ENCODE measurements around the gene HTR5A.
A peak's percentile ranks its signal among the peaks of the same experiment; 100 is the strongest.

HTR5A gene

GRCh38 chr7:155073922-155074321 lies 3.8 kb downstream of the HTR5A start:
- FAIRE-seq, result no peak
- TF ChIP-seq SPI1 (IDR thresholded peaks at IDR 0.05; ENCODE audit: low read depth, low read length) (no peak), POLR2A (IDR thresholded peaks at IDR 0.05; ENCODE audit: low read depth, low read length) (no peak), TAF1 (IDR thresholded peaks at IDR 0.05; ENCODE audit: low read depth, low read length) (no peak), PAX5 (IDR thresholded peaks at IDR 0.05; ENCODE audit: insufficient read depth, low read length, severe bottlenecking) (no peak), POLR2AphosphoS5 (IDR thresholded peaks at IDR 0.05; ENCODE audit: low read depth, low read length) (no peak), POU2F2 (IDR thresholded peaks at IDR 0.05; ENCODE audit: low read depth, low read length) (no peak)

GRCh38 chr7:155084021-155084420 lies 13.9 kb downstream of the HTR5A start:
- TF ChIP-seq POLR2AphosphoS5 (IDR thresholded peaks at IDR 0.05; ENCODE audit: low read depth, low read length), result no peak
- no peak for TF ChIP-seq PAX5 (IDR thresholded peaks at IDR 0.05; ENCODE audit: insufficient read depth, low read length, severe bottlenecking)
- TF ChIP-seq TAF1 (IDR thresholded peaks at IDR 0.05; ENCODE audit: low read depth, low read length), result no peak
- no peak for TF ChIP-seq POU2F2 (IDR thresholded peaks at IDR 0.05; ENCODE audit: low read depth, low read length)
- TF ChIP-seq SPI1 (IDR thresholded peaks at IDR 0.05; ENCODE audit: low read depth, low read length), result no peak
- no peak for TF ChIP-seq POLR2A (IDR thresholded peaks at IDR 0.05; ENCODE audit: low read depth, low read length)
- DNase-seq (ENCODE audit: insufficient read length, low spot score) (no peak), FAIRE-seq (no peak)

More at GRCh38 chr7:155073922-155074321, 3.8 kb downstream of the HTR5A start:
- DNase-seq (ENCODE audit: insufficient read length, low spot score), result no peak

- no peak for TF ChIP-seq POLR2A (IDR thresholded peaks at IDR 0.05; ENCODE audit: low read depth, low read length)
- FAIRE-seq, result no peak
- no peak for DNase-seq (ENCODE audit: insufficient read length, low spot score)
Observed at GRCh38 chr7:155084969-155085368, 14.8 kb downstream of the HTR5A start.

GRCh38 chr7:155090684-155091083 lies 20.6 kb downstream of the HTR5A start:
- DNase-seq (ENCODE audit: insufficient read length, low spot score) (no peak), FAIRE-seq (peak; percentile 48)
- no peak for TF ChIP-seq SPI1 (IDR thresholded peaks at IDR 0.05; ENCODE audit: low read depth, low read length)
- no peak for TF ChIP-seq POLR2AphosphoS5 (IDR thresholded peaks at IDR 0.05; ENCODE audit: low read depth, low read length)
- no peak for TF ChIP-seq POLR2A (IDR thresholded peaks at IDR 0.05; ENCODE audit: low read depth, low read length)
- no peak for TF ChIP-seq TAF1 (IDR thresholded peaks at IDR 0.05; ENCODE audit: low read depth, low read length)
- no peak for TF ChIP-seq POU2F2 (IDR thresholded peaks at IDR 0.05; ENCODE audit: low read depth, low read length)
- no peak for TF ChIP-seq PAX5 (IDR thresholded peaks at IDR 0.05; ENCODE audit: insufficient read depth, low read length, severe bottlenecking)

GRCh38 chr7:155093596-155093995 lies 23.5 kb downstream of the HTR5A start:
- TF ChIP-seq TAF1 (IDR thresholded peaks at IDR 0.05; ENCODE audit: low read depth, low read length) (no peak), POLR2A (IDR thresholded peaks at IDR 0.05; ENCODE audit: low read depth, low read length) (no peak), POLR2AphosphoS5 (IDR thresholded peaks at IDR 0.05; ENCODE audit: low read depth, low read length) (no peak), PAX5 (IDR thresholded peaks at IDR 0.05; ENCODE audit: insufficient read depth, low read length, severe bottlenecking) (no peak), SPI1 (IDR thresholded peaks at IDR 0.05; ENCODE audit: low read depth, low read length) (no peak), POU2F2 (IDR thresholded peaks at IDR 0.05; ENCODE audit: low read depth, low read length) (no peak)
- DNase-seq (ENCODE audit: insufficient read length, low spot score) (no peak), FAIRE-seq (no peak)

GRCh38 chr7:155094636-155095135 lies 24.6 kb downstream of the HTR5A start:
- no peak for TF ChIP-seq PAX5 (IDR thresholded peaks at IDR 0.05; ENCODE audit: insufficient read depth, low read length, severe bottlenecking)
- TF ChIP-seq SPI1 (IDR thresholded peaks at IDR 0.05; ENCODE audit: low read depth, low read length), result no peak
- TF ChIP-seq POLR2A (IDR thresholded peaks at IDR 0.05; ENCODE audit: low read depth, low read length), result no peak
- no peak for TF ChIP-seq POU2F2 (IDR thresholded peaks at IDR 0.05; ENCODE audit: low read depth, low read length)
- TF ChIP-seq TAF1 (IDR thresholded peaks at IDR 0.05; ENCODE audit: low read depth, low read length), result no peak
- no peak for TF ChIP-seq POLR2AphosphoS5 (IDR thresholded peaks at IDR 0.05; ENCODE audit: low read depth, low read length)
- FAIRE-seq (no peak), DNase-seq (ENCODE audit: insufficient read length, low spot score) (no peak)

- no peak for FAIRE-seq
- no peak for TF ChIP-seq POLR2AphosphoS5 (IDR thresholded peaks at IDR 0.05; ENCODE audit: low read depth, low read length)
- no peak for TF ChIP-seq SPI1 (IDR thresholded peaks at IDR 0.05; ENCODE audit: low read depth, low read length)
- TF ChIP-seq POU2F2 (IDR thresholded peaks at IDR 0.05; ENCODE audit: low read depth, low read length), result no peak
- TF ChIP-seq TAF1 (IDR thresholded peaks at IDR 0.05; ENCODE audit: low read depth, low read length), result no peak
- no peak for TF ChIP-seq POLR2A (IDR thresholded peaks at IDR 0.05; ENCODE audit: low read depth, low read length)
- no peak for TF ChIP-seq PAX5 (IDR thresholded peaks at IDR 0.05; ENCODE audit: insufficient read depth, low read length, severe bottlenecking)
Observed at GRCh38 chr7:155097338-155097737, 27.2 kb downstream of the HTR5A start.

GRCh38 chr7:155103839-155104238 lies 33.7 kb downstream of the HTR5A start:
- no peak for DNase-seq (ENCODE audit: insufficient read length, low spot score)
- TF ChIP-seq POU2F2 (IDR thresholded peaks at IDR 0.05; ENCODE audit: low read depth, low read length), result no peak
- TF ChIP-seq TAF1 (IDR thresholded peaks at IDR 0.05; ENCODE audit: low read depth, low read length), result no peak
- no peak for TF ChIP-seq SPI1 (IDR thresholded peaks at IDR 0.05; ENCODE audit: low read depth, low read length)
- no peak for TF ChIP-seq PAX5 (IDR thresholded peaks at IDR 0.05; ENCODE audit: insufficient read depth, low read length, severe bottlenecking)
- no peak for TF ChIP-seq POLR2AphosphoS5 (IDR thresholded peaks at IDR 0.05; ENCODE audit: low read depth, low read length)
- no peak for TF ChIP-seq POLR2A (IDR thresholded peaks at IDR 0.05; ENCODE audit: low read depth, low read length)
- FAIRE-seq, result no peak

More at GRCh38 chr7:155097338-155097737, 27.2 kb downstream of the HTR5A start:
- no peak for DNase-seq (ENCODE audit: insufficient read length, low spot score)

GRCh38 chr7:155104913-155105312 lies 34.8 kb downstream of the HTR5A start:
- no peak for FAIRE-seq
- DNase-seq (ENCODE audit: insufficient read length, low spot score), result no peak
- TF ChIP-seq PAX5 (IDR thresholded peaks at IDR 0.05; ENCODE audit: insufficient read depth, low read length, severe bottlenecking), result no peak
- TF ChIP-seq POLR2AphosphoS5 (IDR thresholded peaks at IDR 0.05; ENCODE audit: low read depth, low read length), result no peak
- no peak for TF ChIP-seq TAF1 (IDR thresholded peaks at IDR 0.05; ENCODE audit: low read depth, low read length)
- no peak for TF ChIP-seq POLR2A (IDR thresholded peaks at IDR 0.05; ENCODE audit: low read depth, low read length)
- no peak for TF ChIP-seq POU2F2 (IDR thresholded peaks at IDR 0.05; ENCODE audit: low read depth, low read length)
- TF ChIP-seq SPI1 (IDR thresholded peaks at IDR 0.05; ENCODE audit: low read depth, low read length), result no peak

GRCh38 chr7:155106356-155106755 lies 36.2 kb downstream of the HTR5A start:
- DNase-seq (ENCODE audit: insufficient read length, low spot score) (no peak), FAIRE-seq (no peak)
- TF ChIP-seq POLR2A (IDR thresholded peaks at IDR 0.05; ENCODE audit: low read depth, low read length) (no peak), POLR2AphosphoS5 (IDR thresholded peaks at IDR 0.05; ENCODE audit: low read depth, low read length) (no peak), POU2F2 (IDR thresholded peaks at IDR 0.05; ENCODE audit: low read depth, low read length) (no peak), SPI1 (IDR thresholded peaks at IDR 0.05; ENCODE audit: low read depth, low read length) (no peak), PAX5 (IDR thresholded peaks at IDR 0.05; ENCODE audit: insufficient read depth, low read length, severe bottlenecking) (no peak), TAF1 (IDR thresholded peaks at IDR 0.05; ENCODE audit: low read depth, low read length) (no peak)
